ENCODE results near the gene AHCTF1. TPM values are rescaled to one million over a fixed set of nuclear protein-coding genes. Genes with fewer than 3 reads are reported as not detected.

Gene AHCTF1
- total RNA-seq, 1 donor from 2014 or later = 62.1 TPM

GRCh38 chr1:246797597-246797996 is 134.2 kb downstream of the AHCTF1 start:
- H3K4me1 Mint-ChIP-seq = peaks cover 19% of the 10 kb centered on the region
- no peaks in the 10 kb centered on the region for H4K20me1 ChIP-seq (ENCODE audit: low read depth)
- no peak overlapping the region for H3K4me3 ChIP-seq
- no peaks in the 10 kb centered on the region for H3K27me3 ChIP-seq
- no peaks in the 10 kb centered on the region for H3K9me3 ChIP-seq (ENCODE audit: low read depth)
- peaks cover 15% of the 10 kb centered on the region for H3K4me1 ChIP-seq
- H3K27ac ChIP-seq = no peak overlapping the region
- DNase-seq (ENCODE audit: low spot score) = no peak
- no peak overlapping the region for H2AFZ ChIP-seq (replicated peaks)
- H3K36me3 Mint-ChIP-seq = no peaks in the 10 kb centered on the region
- H3F3A ChIP-seq (ENCODE audit: low read depth) = no peaks in the 10 kb centered on the region
- H3K27me3 Mint-ChIP-seq (ENCODE audit: insufficient read depth, low read depth) = peaks cover 2% of the 10 kb centered on the region
- TF ChIP-seq EZH2phosphoT487 (IDR thresholded peaks at IDR 0.05) (no peak), EZH2 (IDR thresholded peaks at IDR 0.05) (no peak), CTCF (IDR thresholded peaks at IDR 0.05) (no peak)
- H3K27ac Mint-ChIP-seq = no peak overlapping the region
- H3K9ac ChIP-seq = no peak overlapping the region
- H3K4me3 Mint-ChIP-seq = no peak overlapping the region
- H3K4me2 ChIP-seq = no peak overlapping the region
- H3K79me2 ChIP-seq (ENCODE audit: low read depth) = no peaks in the 10 kb centered on the region
- H3K9me3 Mint-ChIP-seq = peaks cover 3% of the 10 kb centered on the region
- H3K36me3 ChIP-seq = no peaks in the 10 kb centered on the region

GRCh38 chr1:246797157-246797556 is 134.6 kb downstream of the AHCTF1 start:
- Histone ChIP-seq H2AFZ (replicated peaks) (no peak overlapping the region), H3K4me1 (peaks cover 15% of the 10 kb centered on the region), H3K4me3 (no peak overlapping the region), H3K9ac (no peak overlapping the region), H3K27ac (no peak overlapping the region), H3K9me3 (ENCODE audit: low read depth) (no peaks in the 10 kb centered on the region), H3K36me3 (no peaks in the 10 kb centered on the region), H3K79me2 (ENCODE audit: low read depth) (no peaks in the 10 kb centered on the region), H3K27me3 (no peaks in the 10 kb centered on the region), H3F3A (ENCODE audit: low read depth) (no peaks in the 10 kb centered on the region), H3K4me2 (no peak overlapping the region), H4K20me1 (ENCODE audit: low read depth) (no peaks in the 10 kb centered on the region)
- Mint-ChIP-seq H3K27me3 (ENCODE audit: insufficient read depth, low read depth) (peaks cover 4% of the 10 kb centered on the region), H3K4me1 (peaks cover 22% of the 10 kb centered on the region), H3K9me3 (no peaks in the 10 kb centered on the region), H3K36me3 (no peaks in the 10 kb centered on the region), H3K4me3 (no peak overlapping the region), H3K27ac (no peak overlapping the region)
- DNase-seq (ENCODE audit: low spot score) = no peak
- no peak for TF ChIP-seq EZH2phosphoT487 (IDR thresholded peaks at IDR 0.05)
- no peak for TF ChIP-seq EZH2 (IDR thresholded peaks at IDR 0.05)
- TF ChIP-seq CTCF (IDR thresholded peaks at IDR 0.05) = no peak

GRCh38 chr1:246795906-246796694 is 135.6 kb downstream of the AHCTF1 start:
- no peak overlapping the region for H2AFZ ChIP-seq (replicated peaks)
- H3K4me2 ChIP-seq = no peak overlapping the region
- no peaks in the 10 kb centered on the region for H3K79me2 ChIP-seq (ENCODE audit: low read depth)
- no peaks in the 10 kb centered on the region for H4K20me1 ChIP-seq (ENCODE audit: low read depth)
- TF ChIP-seq CTCF (IDR thresholded peaks at IDR 0.05) (no peak), EZH2phosphoT487 (IDR thresholded peaks at IDR 0.05) (no peak), EZH2 (IDR thresholded peaks at IDR 0.05) (no peak)
- no peaks in the 10 kb centered on the region for H3K27me3 ChIP-seq
- no peak for DNase-seq (ENCODE audit: low spot score)
- H3K36me3 Mint-ChIP-seq = no peaks in the 10 kb centered on the region
- no peak overlapping the region for H3K4me3 Mint-ChIP-seq
- no peak overlapping the region for H3K27ac ChIP-seq
- H3K27ac Mint-ChIP-seq = no peak overlapping the region
- H3K4me1 Mint-ChIP-seq = peaks cover 24% of the 10 kb centered on the region
- peaks cover 4% of the 10 kb centered on the region for H3K27me3 Mint-ChIP-seq (ENCODE audit: insufficient read depth, low read depth)
- H3F3A ChIP-seq (ENCODE audit: low read depth) = no peaks in the 10 kb centered on the region
- no peak overlapping the region for H3K4me3 ChIP-seq
- H3K9me3 Mint-ChIP-seq = no peaks in the 10 kb centered on the region
- no peaks in the 10 kb centered on the region for H3K36me3 ChIP-seq
- H3K9me3 ChIP-seq (ENCODE audit: low read depth) = no peaks in the 10 kb centered on the region
- H3K9ac ChIP-seq = no peak overlapping the region
- peaks cover 15% of the 10 kb centered on the region for H3K4me1 ChIP-seq

Data from neural progenitor cell (in vitro differentiated cells).